HepG2 (cell line): Measurements from ENCODE around the gene ZNF101. TPM values are rescaled to one million over a fixed set of nuclear protein-coding genes. Genes with fewer than 3 reads are reported as not detected.

Experiments used
- ARID4A ChIP-seq: sonication (generic); formaldehyde crosslinking; IDR thresholded peaks from 2 replicates; pipeline ENCODE4 v1.5.0; 2020; ENCODE audit warnings: mild to moderate bottlenecking, missing genetic modification reagents, borderline replicate concordance
- BRD4 ChIP-seq: sonication (generic); formaldehyde crosslinking; IDR thresholded peaks from 2 replicates; pipeline ENCODE4 v1.4.0; 2020; ENCODE audit warnings: missing genetic modification reagents
- CENPT ChIP-seq: sonication (generic); formaldehyde crosslinking; IDR thresholded peaks from 2 replicates; pipeline ENCODE4 v1.8.0; 2022; ENCODE audit warnings: low read depth, mild to moderate bottlenecking, moderate library complexity, missing genetic modification reagents
- CREM ChIP-seq, 2 experiments: sonication (generic) in 1 of 2; formaldehyde crosslinking in 1 of 2; IDR thresholded peaks; 2 replicates each; pipeline versions ENCODE4 v1.4.0 to v1.6.1; 2016 to 2020; ENCODE audit warnings: antibody characterized with exemption in 1 of 2, mild to moderate bottlenecking in 1 of 2, missing genetic modification reagents in 1 of 2
- ELF4 ChIP-seq: sonication (generic); formaldehyde crosslinking; IDR thresholded peaks from 2 replicates; pipeline ENCODE4 v1.5.0; 2020; ENCODE audit warnings: missing genetic modification reagents, mild to moderate bottlenecking, moderate library complexity, borderline replicate concordance
- ETV5 ChIP-seq: IDR thresholded peaks from 2 replicates; pipeline ENCODE4 v1.6.1; 2018; ENCODE audit warnings: missing biosample characterization, missing genetic modification reagents, inconsistent platforms, borderline replicate concordance
- GABPA ChIP-seq, 2 experiments: IDR thresholded peaks; 2 replicates each; pipeline ENCODE4 v1.6.1; 2011 to 2016; ENCODE audit warnings: low read depth in 2 of 2, low read length in 1 of 2, missing biosample characterization in 1 of 2, missing genetic modification characterization in 1 of 2
- KDM5B ChIP-seq: sonication (generic); formaldehyde crosslinking; IDR thresholded peaks from 2 replicates; pipeline ENCODE4 v1.4.0; 2020; ENCODE audit warnings: missing genetic modification reagents, mild to moderate bottlenecking, borderline replicate concordance
- MXI1 ChIP-seq: IDR thresholded peaks from 3 replicates; pipeline ENCODE4 v1.6.1; 2012; ENCODE audit warnings: low read depth, low read length, inconsistent platforms, borderline replicate concordance
- NFE2L1 ChIP-seq: sonication (generic); formaldehyde crosslinking; IDR thresholded peaks from 2 replicates; pipeline ENCODE4 v1.4.0; 2020; ENCODE audit warnings: missing genetic modification reagents, mild to moderate bottlenecking, borderline replicate concordance
- POLR2AphosphoS5 ChIP-seq: IDR thresholded peaks from 2 replicates; pipeline ENCODE4 v1.6.1; 2012; ENCODE audit warnings: low read depth, low read length
- SIN3B ChIP-seq: fragments of 150-350 bp; IDR thresholded peaks from 2 replicates; pipeline ENCODE4 v1.6.1; 2014; ENCODE audit warnings: low read length
- SOX13 ChIP-seq, 3 experiments: fragments of 450-650 bp in 1 of 3; sonication (generic) in 1 of 3; formaldehyde crosslinking in 1 of 3; IDR thresholded peaks in 2 of 3; conservative IDR thresholded peaks in 1 of 3; 2 replicates each; pipeline versions ENCODE4 v1.5.0 to v1.6.1; 2016 to 2020; ENCODE audit warnings: antibody characterized with exemption in 1 of 3, mild to moderate bottlenecking in 1 of 3, missing compliant biosample characterization in 1 of 3, missing genetic modification reagents in 1 of 3, moderate library complexity in 1 of 3
- SP1 ChIP-seq, 2 experiments: fragments of 450-650 bp in 1 of 2; sonication (generic) in 1 of 2; formaldehyde crosslinking in 1 of 2; IDR thresholded peaks; 2 replicates each; pipeline versions ENCODE4 v1.4.0 to v1.6.1; 2016 to 2020; ENCODE audit warnings: missing genetic modification reagents in 1 of 2
- THAP11 ChIP-seq: IDR thresholded peaks from 2 replicates; pipeline ENCODE4 v1.6.1; 2016; ENCODE audit warnings: missing biosample characterization, missing genetic modification reagents
- UBTF ChIP-seq: sonication (generic); formaldehyde crosslinking; IDR thresholded peaks from 2 replicates; pipeline ENCODE4 v1.4.0; 2020; ENCODE audit warnings: mild to moderate bottlenecking, missing genetic modification reagents
- ZFP90 ChIP-seq: sonication (generic); formaldehyde crosslinking; IDR thresholded peaks from 2 replicates; pipeline ENCODE4 v1.8.0; 2022; ENCODE audit warnings: missing genetic modification reagents, mild to moderate bottlenecking, inconsistent platforms, borderline replicate concordance
- ZNF383 ChIP-seq: sonication (generic); formaldehyde crosslinking; IDR thresholded peaks from 2 replicates; pipeline ENCODE4 v1.4.0; 2020; ENCODE audit warnings: missing genetic modification reagents, mild to moderate bottlenecking, borderline replicate concordance
- ZNF576 ChIP-seq: sonication (generic); formaldehyde crosslinking; IDR thresholded peaks from 2 replicates; pipeline ENCODE4 v1.4.0; 2020; ENCODE audit warnings: mild to moderate bottlenecking, missing genetic modification reagents
- polyA plus RNA-seq, 8 experiments: library from polyadenylated mRNA; depleted of rRNA in 3 of 8; stranded (reverse) in 7 of 8; unstranded in 1 of 8; fragments of >200 nt; fragmentation: Illumina TruSeq in 4 of 8; extraction: Trizol in 4 of 8; gene quantifications; 2 replicates each; pipeline versions ENCODE4 v1.2.1 to v1.2.3, GENCODE V29; 2011 to 2016; ENCODE audit warnings: low read depth in 4 of 8, missing spikeins in 1 of 8, mixed read lengths in 1 of 8; ENCODE audit not compliant: insufficient read depth in 1 of 8
- total RNA-seq, 5 experiments: library from RNA; depleted of rRNA; stranded (reverse); fragments of >200 nt; fragmentation: Illumina TruSeq; extraction: Trizol; gene quantifications; 2 replicates each; pipeline ENCODE4 v1.2.3, GENCODE V29; 2016; ENCODE audit warnings: low read depth in 1 of 5

ZNF101 gene
- total and polyA plus RNA-seq, 2 of the 13 experiments (the other 11 are each of a cell fraction or from before 2014, with no cell fraction given) = 12.9 to 28.9 TPM

GRCh38 chr19:19663256-19664120 lies 5.2 kb upstream of the ZNF101 start, which contains the start of gene ATP13A1 (continued):
- TF ChIP-seq UBTF (CRISPR knock-in tag) (peak; percentile 71), NFE2L1 (CRISPR knock-in tag) (0 out of 2 replicates have a peak, but pooled peaks have one; percentile 70), SIN3B (peak; percentile 68; the same call in 1 of the 2 replicates), SOX13 (IDR thresholded peaks at IDR 0.05) (no peak), SOX13 (CRISPR knock-in tag; conservative IDR thresholded peaks at IDR 0.05 in 1 of 2, IDR thresholded peaks at IDR 0.05 in 1 of 2) (peak in 1 of 2 experiments; percentile 22; a peak in 1 of 4 replicates), THAP11 (CRISPR knock-in tag) (peak; percentile 92), ZNF576 (CRISPR knock-in tag) (no peak), MXI1 (peak; percentile 58; the same call in 1 of the 3 replicates), ARID4A (peak; percentile 78; the same call in 1 of the 2 replicates), POLR2AphosphoS5 (peak; percentile 71), ZFP90 (0 out of 2 replicates have a peak, but pooled peaks have one; percentile 49), ETV5 (CRISPR knock-in tag) (peak; percentile 83), CENPT (CRISPR knock-in tag) (peak; percentile 68; the same call in 1 of the 2 replicates), GABPA (IDR thresholded peaks at IDR 0.05; ENCODE audit: low read depth, low read length) (peak; percentile 95), GABPA (CRISPR knock-in tag; IDR thresholded peaks at IDR 0.05; ENCODE audit: low read depth) (peak; percentile 94), BRD4 (CRISPR knock-in tag) (peak; percentile 61), CREM (IDR thresholded peaks at IDR 0.05) (peak; percentile 92), CREM (CRISPR knock-in tag; IDR thresholded peaks at IDR 0.05) (no peak), ELF4 (peak; percentile 83; the same call in 1 of the 2 replicates), ZNF383 (CRISPR knock-in tag) (no peak), KDM5B (CRISPR knock-in tag) (peak; percentile 73; the same call in 1 of the 2 replicates), SP1 (IDR thresholded peaks at IDR 0.05) (no peak), SP1 (CRISPR knock-in tag; IDR thresholded peaks at IDR 0.05) (peak; percentile 19; the same call in 1 of the 2 replicates)
